Mucosa of gallbladder (tissue), 1 donor: ENCODE measurements around the gene TKT. TPM values are rescaled to one million over a fixed set of nuclear protein-coding genes. Genes with fewer than 3 reads are reported as not detected.
A peak's percentile ranks its signal among the peaks of the same experiment; 100 is the strongest.

ENCODE experiments used
- DNase-seq: peaks from one replicate; pipeline ENCODE4 v3.0.0-alpha.2; 2020; ENCODE audit warnings: low spot score
- total RNA-seq: library from RNA; stranded (reverse); gene quantifications from one replicate; pipeline ENCODE4 v1.2.1, GENCODE V29; 2021
- donor health status: DM: no; HTN: no; CAD: no.

TKT gene
- total RNA-seq, 1 donor from 2014 or later, result 396 TPM

DNA sequence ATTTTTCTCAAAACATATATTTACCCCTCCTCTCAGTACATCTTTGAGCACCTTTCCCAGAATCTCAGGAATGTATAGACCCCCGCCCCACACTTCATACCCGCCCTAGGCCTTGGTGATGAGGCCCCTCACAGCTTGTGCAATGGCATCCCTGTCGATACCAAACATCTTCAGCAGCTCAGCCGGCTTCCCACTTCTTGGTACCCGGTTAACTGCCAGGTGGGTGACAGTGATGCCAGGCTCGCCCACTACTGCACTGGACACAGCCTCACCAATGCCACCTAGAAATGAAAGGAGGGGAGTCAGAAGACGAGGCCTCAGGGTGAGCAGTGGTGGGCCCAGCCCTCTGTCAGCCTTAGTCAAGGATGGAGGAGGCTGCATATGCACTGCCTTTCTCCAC is 30.2 kb downstream of the TKT start:
- DNase-seq, result no peak

DNA sequence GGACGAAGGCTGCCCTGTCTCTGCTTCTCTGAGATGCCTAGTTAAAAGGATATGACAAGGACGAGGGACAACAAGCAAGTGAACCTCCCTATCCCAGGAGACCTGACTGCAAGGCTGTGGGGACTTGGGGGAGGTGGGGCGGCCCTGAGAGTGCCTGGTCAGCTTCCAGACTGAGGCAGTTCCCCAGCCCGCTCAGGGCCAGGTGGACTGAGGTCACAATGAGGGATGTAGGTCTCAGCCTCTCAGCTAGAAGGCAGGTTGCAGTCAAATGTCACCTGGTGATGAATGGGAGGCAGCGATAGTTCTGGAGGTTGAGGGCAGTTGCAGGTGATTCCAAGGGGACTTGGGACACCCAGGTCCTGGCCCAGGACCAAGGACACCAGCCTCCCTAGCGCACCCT is 30.6 kb downstream of the TKT start:
- DNase-seq, result no peak

DNA sequence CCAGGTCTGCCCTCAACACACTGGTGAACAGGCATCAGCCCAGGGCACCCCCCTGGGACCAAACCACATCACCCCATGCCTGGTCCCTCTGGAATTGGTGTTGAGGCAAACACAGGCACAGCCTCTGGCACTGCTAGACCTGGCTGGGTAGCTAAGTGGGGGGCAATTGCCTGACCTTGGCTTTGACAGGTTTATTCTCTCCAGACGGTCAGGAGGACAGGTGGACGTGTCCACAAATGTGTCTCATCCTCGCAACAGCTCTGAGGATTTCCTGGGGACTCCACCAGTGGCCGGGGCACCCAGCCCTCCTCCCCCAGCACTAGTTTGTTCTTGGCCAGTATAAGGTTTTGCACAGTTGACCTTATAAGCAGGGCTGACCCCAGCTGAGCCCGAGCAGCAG is 31.3 kb downstream of the TKT start:
- no peak for DNase-seq

DNA sequence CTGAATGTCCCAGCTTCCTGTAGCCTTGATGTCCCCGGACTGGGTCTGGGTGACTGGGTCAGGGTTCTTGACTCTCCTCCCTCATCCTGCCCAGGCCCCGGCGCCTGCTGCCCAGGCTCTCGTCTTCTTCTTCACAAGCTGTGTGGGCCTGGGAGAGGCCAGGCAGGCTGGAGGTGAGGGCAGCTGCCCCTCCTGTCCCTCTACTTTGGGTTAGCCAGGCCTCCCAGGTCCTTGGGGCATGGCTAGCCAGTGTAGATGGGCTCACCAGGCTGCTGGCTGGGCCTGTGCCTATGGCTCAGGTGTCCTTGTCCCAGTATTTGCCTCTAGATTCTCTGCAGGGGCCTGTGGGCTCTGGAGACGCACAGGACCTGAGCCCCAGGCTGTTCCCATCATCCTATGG is 31.8 kb downstream of the TKT start:
- no peak for DNase-seq

DNA sequence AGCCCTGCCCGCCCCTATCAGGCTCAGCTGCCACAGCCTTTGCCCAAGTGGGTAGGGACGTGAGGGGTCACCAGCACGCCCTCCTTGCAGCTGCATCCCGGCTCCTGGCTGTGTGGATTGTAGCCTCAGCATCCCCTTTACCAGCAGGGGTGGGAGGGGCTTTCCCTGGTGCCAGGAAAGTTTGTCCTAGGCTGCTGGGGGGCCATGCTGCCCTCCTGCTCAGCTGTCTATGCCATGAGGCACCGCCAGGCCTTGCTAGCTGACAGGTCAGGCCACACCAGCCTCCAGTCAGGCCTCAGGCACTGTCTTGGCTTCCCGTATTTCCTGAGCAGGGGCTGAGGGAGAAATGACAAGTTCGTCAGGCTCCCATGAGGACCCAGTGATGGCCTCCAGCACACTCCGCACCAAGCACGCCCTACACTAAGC is 32.3 kb downstream of the TKT start:
- DNase-seq, result no peak

DNA sequence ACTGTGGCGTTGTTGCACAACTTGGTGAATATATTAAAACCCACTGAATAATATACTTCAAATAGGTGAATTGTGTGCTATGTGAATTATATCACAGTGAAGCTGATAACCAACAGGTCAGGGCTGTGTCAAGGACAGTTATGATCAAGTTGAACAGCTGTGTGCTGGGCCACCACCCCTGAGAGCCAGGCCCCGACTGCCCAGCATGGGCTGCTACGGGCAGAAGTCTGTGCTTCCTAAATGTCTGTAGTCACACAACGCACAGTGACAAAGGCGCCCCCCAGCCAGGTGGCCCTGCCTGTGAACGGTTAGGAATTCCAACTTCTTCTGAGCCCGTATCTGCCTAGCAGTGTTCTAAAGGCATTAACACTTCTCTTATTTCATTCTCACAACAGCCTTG is 32.8 kb downstream of the TKT start:
- DNase-seq, result no peak

DNA sequence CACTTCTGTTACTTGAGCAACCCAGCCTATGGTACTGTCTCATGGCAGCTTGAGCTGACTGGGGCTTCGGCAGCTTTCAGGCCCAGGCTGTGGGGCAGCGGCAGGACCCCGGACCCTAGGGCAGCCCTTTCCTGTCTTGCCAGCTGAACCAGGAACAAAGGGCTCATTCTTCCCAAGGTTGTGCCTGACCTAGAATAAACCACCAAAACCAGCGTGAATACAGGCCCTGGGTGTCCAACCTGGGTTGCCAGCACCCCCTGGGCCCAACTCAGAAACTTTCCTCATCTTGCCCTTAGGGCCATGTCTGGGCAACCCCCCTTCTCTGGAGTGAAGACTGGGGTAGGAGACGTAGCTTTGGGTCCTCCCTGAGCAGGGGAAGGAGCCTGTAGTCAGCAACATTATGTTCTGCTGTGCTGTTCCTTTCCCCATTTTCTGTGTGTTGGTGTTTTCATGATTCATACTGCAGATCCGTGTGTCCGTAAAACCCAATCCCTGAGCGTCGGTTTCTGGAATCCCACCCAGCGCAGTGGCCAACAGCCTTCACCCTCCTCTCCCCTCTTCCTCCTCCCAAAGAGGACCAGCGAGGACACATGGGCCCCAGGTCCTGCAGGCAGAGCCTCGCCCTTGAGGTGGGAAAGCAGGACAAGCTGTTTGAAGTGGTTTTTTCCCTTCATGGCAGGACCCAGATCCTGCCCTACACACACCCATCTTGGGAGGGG is 33.5 kb downstream of the TKT start:
- DNase-seq, result no peak

DNA sequence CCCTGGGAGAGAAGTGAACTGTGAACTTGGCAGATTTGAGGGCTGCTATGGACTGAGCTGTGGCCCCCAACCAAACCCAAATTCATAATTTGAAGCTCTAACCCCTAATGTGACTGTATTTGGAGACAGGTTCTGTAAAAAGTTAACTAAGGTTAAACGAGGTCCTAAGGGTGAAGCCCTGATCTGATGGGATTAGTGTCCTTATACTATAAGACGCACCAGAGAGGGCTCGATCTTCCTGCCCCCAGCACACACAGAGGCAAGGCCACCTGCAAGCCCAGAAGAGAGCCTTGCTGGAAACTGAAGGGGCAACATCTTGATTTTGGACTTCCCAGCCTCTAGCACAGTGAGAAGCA is 34.0 kb downstream of the TKT start:
- no peak for DNase-seq

DNA sequence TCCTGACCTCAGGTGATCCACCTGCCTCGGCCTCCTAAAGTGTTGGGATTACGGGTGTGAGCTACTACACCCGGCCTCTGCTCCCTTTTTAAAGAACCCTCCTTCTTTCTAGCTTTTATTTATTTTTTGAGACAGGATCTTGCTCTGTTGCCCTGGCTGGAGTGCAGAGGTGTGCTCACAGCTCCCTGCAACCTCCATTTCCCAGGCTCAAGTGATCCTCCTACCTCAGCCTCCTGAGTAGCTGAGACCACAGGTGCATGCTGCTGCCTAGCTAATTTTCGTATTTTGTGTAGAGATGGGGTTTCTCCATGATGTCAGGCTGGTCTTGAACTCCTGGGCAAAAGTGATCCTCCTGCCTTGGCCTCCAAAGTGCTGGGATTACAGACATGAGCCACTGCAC is 34.5 kb downstream of the TKT start:
- no peak for DNase-seq

DNA sequence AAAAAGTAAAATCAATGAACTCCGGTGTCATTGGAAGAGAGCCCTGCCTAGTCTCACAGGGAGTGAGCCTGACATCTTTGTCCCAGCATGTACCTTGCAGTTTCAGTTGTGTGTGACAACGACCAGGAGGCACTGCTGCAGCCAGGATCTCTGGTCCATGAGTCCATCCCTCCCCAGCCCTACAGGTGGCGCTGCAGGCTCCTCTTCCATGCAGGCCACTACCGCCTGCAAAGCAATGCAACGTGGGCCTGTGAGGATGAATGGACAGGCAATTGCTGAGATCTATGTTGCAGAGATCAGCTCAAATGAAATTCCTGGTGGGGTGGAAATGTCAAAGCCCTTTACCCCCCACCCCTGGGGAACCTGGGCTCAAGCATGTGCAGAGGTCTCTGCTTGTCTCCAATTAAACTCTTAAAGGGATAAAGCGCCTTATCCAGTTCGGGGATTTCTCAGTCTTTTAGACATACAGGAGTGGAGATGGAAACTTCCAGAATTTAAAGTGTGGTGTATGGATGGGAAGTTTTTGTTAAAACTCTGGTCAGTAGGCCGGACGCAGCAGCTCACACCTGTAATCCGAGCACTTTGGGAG is 35.8 kb downstream of the TKT start:
- DNase-seq, result peak; percentile 83

DNA sequence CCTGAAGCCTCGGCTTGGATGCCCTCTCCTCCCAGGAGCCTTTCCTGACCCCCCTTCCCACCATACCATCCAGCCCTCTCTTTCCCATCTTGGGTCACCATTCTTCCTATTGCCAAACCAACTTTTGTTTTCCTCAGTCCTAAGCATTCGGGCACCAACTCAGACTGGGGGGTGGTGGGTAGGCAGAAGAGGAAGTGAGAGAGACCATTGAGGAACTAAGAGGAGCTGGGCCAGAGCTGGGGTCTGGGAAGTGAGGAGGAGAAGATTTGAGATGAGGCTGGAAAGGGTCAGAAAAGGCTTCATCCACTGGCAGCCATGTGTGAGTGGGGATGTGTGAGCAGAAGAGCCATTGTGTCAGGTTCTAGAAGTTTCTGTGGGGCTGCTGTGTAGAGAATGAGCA is 37.7 kb downstream of the TKT start:
- no peak for DNase-seq

DNA sequence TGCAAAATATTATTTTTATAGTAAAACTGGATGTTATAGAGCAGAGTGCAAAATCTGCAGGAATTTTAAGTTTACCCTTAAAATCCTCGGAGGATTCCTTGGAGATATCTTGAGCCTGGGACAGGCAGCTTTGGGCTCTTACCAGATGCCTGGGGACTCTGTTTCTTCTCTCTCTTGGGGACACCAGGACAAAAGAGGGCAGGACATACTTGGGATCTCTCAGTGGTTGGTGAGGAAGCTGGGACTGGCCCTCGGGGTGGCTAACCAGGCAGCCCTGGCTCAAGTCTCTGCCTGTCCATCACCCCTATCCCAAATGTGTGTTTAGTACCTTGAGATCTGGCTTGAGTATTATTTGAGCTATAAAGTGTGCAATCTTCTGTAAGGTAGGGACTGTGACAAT is 38.6 kb downstream of the TKT start:
- no peak for DNase-seq

DNA sequence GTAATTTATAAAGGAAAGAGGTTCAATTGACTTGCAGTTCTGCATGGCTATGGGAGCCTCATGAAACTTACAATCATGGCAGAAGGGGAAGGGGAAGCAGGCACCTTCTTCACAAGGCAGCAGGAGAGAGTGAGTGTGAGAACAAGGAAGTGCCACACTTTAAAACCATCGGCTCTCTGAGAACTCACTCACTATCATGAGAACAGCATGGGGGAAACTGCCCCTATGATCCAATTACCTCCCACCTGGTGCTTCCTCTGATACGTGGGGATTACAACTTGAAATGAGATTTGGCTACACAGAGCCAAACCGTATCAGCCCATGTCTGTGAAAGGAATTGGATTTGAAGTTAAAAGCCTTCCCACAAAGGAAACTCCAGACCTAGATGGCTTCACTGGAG is 39.1 kb downstream of the TKT start:
- DNase-seq, result no peak

DNA sequence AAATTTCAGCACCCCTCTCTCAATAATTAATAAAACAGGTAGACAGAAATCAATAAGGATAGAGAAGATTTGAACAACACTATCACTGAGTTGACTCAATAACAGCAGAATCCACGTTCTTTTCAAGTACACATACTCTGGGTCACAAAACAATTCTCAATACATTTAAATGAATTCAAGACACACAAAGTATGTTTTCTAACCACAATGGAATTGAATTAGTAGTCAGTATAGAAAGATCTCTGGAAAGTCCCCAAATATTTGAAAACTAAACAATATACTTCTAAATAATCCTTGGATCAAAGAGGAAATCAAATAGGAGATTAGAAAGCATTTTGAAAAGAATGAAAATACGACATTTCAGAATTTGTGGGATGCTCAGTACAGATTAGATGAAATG is 40.0 kb downstream of the TKT start:
- DNase-seq, result no peak

DNA sequence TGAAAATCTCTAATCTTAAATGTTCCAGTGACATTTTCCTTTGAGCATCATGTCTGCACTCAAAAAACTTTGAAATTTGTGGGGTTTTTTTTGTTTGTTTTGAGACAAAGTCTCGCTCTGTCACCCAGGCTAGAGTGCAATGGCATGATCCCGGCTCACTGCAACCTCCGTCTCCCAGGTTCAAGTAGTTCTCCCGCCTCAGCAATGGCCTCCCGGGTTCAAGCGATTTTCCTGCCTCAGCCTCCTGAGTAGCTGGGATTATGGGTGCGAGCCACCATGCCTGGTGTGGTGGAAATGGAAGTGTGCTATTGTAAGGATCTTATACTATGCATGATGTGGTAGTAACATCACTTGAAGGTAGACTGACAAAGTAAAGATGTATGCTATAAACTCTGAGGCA is 42.5 kb downstream of the TKT start:
- no peak for DNase-seq

DNA sequence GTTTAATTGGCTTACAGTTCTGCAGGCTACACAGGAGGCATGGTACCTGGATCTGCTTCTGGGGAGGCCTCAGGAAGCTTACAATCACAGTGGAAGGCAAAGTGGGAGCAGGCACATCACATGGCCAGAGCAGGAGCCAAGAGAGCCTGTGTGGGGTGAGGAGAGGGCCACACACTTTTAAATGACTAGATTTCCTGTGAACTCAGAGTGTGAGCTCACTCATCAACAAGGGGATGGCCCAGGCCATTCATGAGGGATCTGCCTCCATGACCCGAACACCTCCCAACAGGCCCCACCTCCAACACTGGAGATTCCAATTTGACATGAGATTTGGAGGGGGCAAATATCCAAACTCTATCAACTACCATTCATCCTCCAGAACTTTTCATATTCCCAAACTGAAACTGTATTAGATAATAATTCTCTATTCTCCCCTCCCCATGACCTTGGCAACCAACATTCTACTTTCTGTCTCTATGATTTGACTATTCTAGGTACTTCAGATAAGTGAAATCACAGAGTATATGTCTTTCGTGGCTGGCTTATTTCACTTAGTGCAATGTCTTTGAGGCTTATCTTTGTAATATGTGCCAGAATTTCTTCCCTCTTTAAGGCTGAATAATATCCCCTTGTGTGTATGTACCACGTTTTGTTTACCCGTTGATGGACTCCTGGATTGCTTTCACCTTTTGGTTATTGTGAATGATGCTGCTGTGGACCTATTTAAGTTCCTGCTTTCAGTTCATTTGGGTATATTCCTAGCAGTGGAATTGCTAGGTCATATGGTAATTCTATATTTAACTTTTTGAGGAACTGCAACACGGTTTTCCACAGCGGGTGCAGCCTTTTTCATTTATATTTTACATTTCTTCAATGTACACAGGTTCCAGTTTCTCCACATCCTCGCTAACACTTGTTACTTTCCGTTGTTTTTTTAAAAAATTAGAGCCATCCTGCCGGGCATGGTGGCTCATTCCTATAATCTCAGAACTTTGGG is 43.8 kb downstream of the TKT start:
- DNase-seq, result no peak

DNA sequence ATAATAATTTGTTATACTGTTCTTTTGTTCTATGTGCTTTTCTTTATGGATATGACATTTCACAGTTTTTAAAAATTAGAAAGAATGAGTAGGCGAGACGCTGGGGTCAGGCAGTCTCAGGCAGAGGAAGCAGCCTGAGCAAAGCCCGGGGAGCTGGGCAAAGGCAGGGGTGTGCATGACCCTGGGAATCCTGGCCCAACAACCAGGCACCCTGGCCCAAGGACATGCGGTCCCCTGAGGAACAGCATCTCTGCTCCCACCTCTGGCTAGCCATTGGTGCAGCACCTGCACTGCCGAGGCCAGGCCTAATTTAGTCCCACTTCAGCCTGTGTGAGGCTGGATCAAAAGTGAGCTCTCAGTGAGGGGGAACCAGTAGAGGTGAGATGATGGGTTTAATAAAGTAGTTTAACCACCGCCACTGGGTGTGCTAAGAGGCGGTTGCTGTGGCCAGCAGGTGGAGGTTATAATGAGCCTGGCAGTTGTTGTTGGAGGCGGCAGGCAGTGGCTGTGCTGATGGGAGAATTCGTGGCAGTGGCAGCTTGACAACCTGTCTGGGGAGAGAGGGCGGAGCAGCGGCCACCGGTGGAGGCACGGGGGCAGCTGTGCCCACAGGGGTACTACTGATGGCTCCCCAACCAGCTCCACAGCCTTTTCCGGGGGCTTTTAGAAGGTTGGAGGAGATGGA is 53.3 kb downstream of the TKT start:
- DNase-seq, result no peak

DNA sequence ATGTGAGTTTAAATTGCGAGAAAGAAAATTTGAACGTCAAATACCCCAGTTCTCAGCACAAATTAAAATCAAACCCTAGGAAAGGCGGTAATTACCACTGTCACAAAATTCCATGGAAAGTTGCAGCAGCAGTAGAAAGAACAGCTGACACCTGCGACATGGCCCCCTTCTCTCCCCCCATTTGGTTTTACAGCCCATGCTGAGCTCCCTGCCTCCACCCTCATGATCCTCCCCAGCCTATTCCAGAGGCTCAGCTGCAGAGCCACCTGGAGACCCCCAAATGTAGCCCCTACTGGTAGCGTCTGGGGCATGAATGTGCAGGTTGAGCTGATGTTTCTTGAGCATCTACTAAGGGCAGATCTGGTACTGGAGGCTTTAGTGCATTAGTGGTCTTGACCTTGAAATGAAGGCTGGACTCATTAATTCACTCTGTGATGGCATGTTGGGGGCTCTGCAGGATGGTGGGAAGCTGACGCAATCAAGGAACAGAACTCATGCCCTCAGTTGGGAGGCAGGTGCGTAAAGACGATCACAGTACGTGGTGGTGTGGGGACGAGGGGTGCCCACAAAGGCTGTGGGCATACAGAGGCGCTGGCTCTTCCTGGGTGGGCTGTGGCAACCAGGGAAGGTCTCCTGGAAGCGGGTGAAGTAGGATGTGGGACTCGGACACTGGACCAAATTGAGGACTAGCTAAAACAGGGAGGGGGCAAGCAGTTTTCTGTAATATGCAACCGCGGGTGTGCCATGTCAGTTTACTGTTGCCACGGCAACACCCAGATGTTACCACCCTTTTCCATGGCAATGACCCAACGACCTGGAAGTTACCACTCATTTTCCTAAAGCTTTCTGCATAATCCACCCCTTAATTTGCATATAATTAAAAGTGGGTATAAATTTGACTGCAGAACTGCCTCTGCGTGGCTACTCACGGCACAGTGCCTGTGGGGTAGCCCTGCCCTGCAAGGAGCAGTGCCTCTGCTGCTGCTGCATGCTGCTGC is 55.0 kb downstream of the TKT start:
- no peak for DNase-seq

DNA sequence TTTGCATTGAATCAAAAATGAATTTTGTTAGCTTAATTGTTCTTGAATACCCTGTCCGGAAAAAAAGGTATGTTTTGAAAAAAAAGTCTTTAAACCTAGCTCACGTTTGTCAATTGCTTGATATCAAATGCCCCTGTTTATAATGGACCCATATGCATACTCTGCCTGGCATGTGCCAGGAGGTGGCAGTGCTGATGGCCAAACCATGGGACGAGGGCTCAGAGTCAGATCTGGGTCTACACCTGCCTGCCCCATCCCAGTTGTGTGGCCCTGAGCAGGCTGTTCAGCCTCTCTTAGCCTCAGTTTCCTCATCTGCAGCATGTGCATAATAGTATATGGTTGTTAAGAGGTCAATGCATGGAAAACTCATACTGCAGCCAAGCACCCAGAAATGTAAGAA is 56.0 kb downstream of the TKT start:
- no peak for DNase-seq

DNA sequence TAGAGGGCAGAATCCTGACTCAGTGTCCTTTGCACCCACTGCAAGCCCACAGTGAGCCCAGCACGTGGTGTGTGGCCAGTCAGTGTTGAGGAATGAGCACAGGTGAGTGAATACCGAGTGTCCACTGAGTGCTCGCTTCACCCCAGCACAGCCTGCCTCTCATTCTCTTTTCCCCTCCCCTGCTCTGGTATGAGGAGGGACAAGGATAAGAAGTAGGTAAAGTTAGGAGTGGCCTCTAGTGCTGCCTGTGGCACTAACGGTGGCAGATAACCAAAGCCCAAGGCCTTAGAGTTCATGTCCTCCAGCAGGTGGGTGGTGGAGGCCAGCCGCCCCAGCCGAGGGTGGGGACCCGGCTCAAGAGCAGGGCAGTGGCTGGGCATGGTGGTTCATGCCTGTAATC is 56.8 kb downstream of the TKT start:
- no peak for DNase-seq
